Stimulated activated CD4-positive, alpha-beta T cell treated with anti-CD3 and anti-CD28 coated beads, TNF-alpha, amount 100 ng/mL, for 48 hours (primary cell): ENCODE results near the gene DAAM1.

Experiments used
- DNase-seq, 3 donors: peaks; one replicate each; pipeline ENCODE4 v3.0.0-alpha.2; 2020; ENCODE audit warnings: low read depth in 3 of 3

Gene DAAM1

GRCh38 chr14:59221568-59221967 is 33.1 kb downstream of the DAAM1 start:
- no peak for DNase-seq

- DNase-seq = no peak
Observed at GRCh38 chr14:59224341-59224740, 35.9 kb downstream of the DAAM1 start.

- no peak for DNase-seq
Observed at GRCh38 chr14:59225281-59225680, 36.8 kb downstream of the DAAM1 start.

- DNase-seq = no peak
Observed at GRCh38 chr14:59228421-59228820, 40.0 kb downstream of the DAAM1 start.

- no peak for DNase-seq
Observed at GRCh38 chr14:59229653-59230406, 41.4 kb downstream of the DAAM1 start.

GRCh38 chr14:59236195-59236594 is 47.7 kb downstream of the DAAM1 start:
- DNase-seq = no peak

- DNase-seq = no peak
Observed at GRCh38 chr14:59238216-59238615, 49.7 kb downstream of the DAAM1 start.

- no peak for DNase-seq
Observed at GRCh38 chr14:59239022-59239421, 50.6 kb downstream of the DAAM1 start.

- no peak for DNase-seq
Observed at GRCh38 chr14:59240356-59240755, 51.9 kb downstream of the DAAM1 start.

GRCh38 chr14:59241121-59241520 is 52.7 kb downstream of the DAAM1 start:
- no peak for DNase-seq

GRCh38 chr14:59243174-59243573 is 54.7 kb downstream of the DAAM1 start:
- DNase-seq = no peak

- no peak for DNase-seq
Observed at GRCh38 chr14:59244581-59244980, 56.1 kb downstream of the DAAM1 start.

GRCh38 chr14:59245809-59246295 is 57.4 kb downstream of the DAAM1 start:
- no peak for DNase-seq

GRCh38 chr14:59246566-59246965 is 58.1 kb downstream of the DAAM1 start:
- DNase-seq = no peak

- no peak for DNase-seq
Observed at GRCh38 chr14:59247801-59248584, 59.5 kb downstream of the DAAM1 start.

GRCh38 chr14:59249029-59249428 is 60.6 kb downstream of the DAAM1 start:
- DNase-seq = no peak

- no peak for DNase-seq
Observed at GRCh38 chr14:59251811-59252771, 63.6 kb downstream of the DAAM1 start.

GRCh38 chr14:59252772-59253500 is 64.5 kb downstream of the DAAM1 start:
- no peak for DNase-seq

GRCh38 chr14:59253527-59253926 is 65.1 kb downstream of the DAAM1 start:
- DNase-seq = no peak

- no peak for DNase-seq
Observed at GRCh38 chr14:59254146-59254910, 65.9 kb downstream of the DAAM1 start.
